SK-N-SH (cell line): Measurements from ENCODE around the gene ANKRD11. TPM values are rescaled to one million over a fixed set of nuclear protein-coding genes. Genes with fewer than 3 reads are reported as not detected.

ENCODE experiments used
- CTCF ChIA-PET: fragments of 300-600, 350-600 bp; formaldehyde crosslinking; extraction: SDS; loops from one replicate; lab custom pipeline; 2021; lab: Yijun Ruan, JAX
- POLR2A ChIA-PET: fragments of 350-600 bp; sonication (Branson Sonifier 250); formaldehyde crosslinking; extraction: SDS; loops from one replicate; lab custom pipeline; 2020; ENCODE audit warnings: antibody characterized with exemption, inconsistent platforms; lab: Yijun Ruan, JAX
- DNase-seq: peaks from one replicate; pipeline ENCODE4 v3.0.0; 2012
- H2AFZ ChIP-seq: fragments of 200-600 bp; sonication (generic); 2 replicates; pipeline ENCODE4 v1.8.1; 2016; ENCODE audit warnings: antibody characterized with exemption, mild to moderate bottlenecking, low read depth
- H3F3A ChIP-seq: fragments of 200-600 bp; sonication (generic); replicated peaks from 2 replicates; pipeline ENCODE3; 2016; ENCODE audit warnings: antibody characterized with exemption, mild to moderate bottlenecking; ENCODE audit not compliant: insufficient read depth
- H3K27ac ChIP-seq, 2 experiments: fragments of 200-500 bp in 1 of 2; fragments of 200-600 bp in 1 of 2; sonication (Bioruptor generic) in 1 of 2; sonication (generic), shearing (Covaris generic) in 1 of 2; 2 replicates each; pipeline versions ENCODE4 v1.5.1 to v1.6.1; 2014 to 2016; ENCODE audit warnings: low read depth in 2 of 2, inconsistent platforms in 1 of 2, low read length in 1 of 2, mild to moderate bottlenecking in 1 of 2, mixed read lengths in 1 of 2
- H3K27me3 ChIP-seq: fragments of 200-600 bp; sonication (generic), shearing (Covaris generic); 2 replicates; pipeline ENCODE4 v1.6.1; 2016; ENCODE audit warnings: mixed run types; ENCODE audit not compliant: insufficient read depth
- H3K36me3 ChIP-seq, 2 experiments: fragments of 200-500 bp in 1 of 2; fragments of 200-600 bp in 1 of 2; sonication (Bioruptor generic) in 1 of 2; sonication (generic) in 1 of 2; replicated peaks in 1 of 2; 2 replicates each; pipeline versions ENCODE3 to v1.5.1; 2014 to 2016; ENCODE audit warnings: low read length in 1 of 2, mild to moderate bottlenecking in 1 of 2; ENCODE audit not compliant: insufficient read depth in 2 of 2, control insufficient read depth in 1 of 2
- H3K4me1 ChIP-seq, 2 experiments: fragments of 200-500 bp in 1 of 2; fragments of 200-600 bp in 1 of 2; sonication (Bioruptor generic) in 1 of 2; sonication (generic), shearing (Covaris generic) in 1 of 2; 2 replicates each; pipeline versions ENCODE4 v1.5.1 to v1.6.1; 2014 to 2016; ENCODE audit warnings: low read depth in 1 of 2, low read length in 1 of 2, mixed run types in 1 of 2; ENCODE audit not compliant: insufficient read depth in 2 of 2, control insufficient read depth in 1 of 2
- H3K4me2 ChIP-seq: fragments of 200-600 bp; sonication (generic), shearing (Covaris generic); 2 replicates; pipeline ENCODE4 v1.6.1; 2017; ENCODE audit warnings: mixed run types
- H3K4me3 ChIP-seq, 2 experiments: fragments of 200-500 bp in 1 of 2; fragments of 200-600 bp in 1 of 2; sonication (Bioruptor generic) in 1 of 2; sonication (generic), shearing (Covaris generic) in 1 of 2; 2 replicates each; pipeline versions ENCODE4 v1.5.1 to v1.8.1; 2014 to 2016; ENCODE audit warnings: low read depth in 2 of 2, inconsistent platforms in 1 of 2, low read length in 1 of 2, mild to moderate bottlenecking in 1 of 2, mixed read lengths in 1 of 2, moderate library complexity in 1 of 2
- H3K79me2 ChIP-seq: fragments of 200-600 bp; sonication (generic); 2 replicates; pipeline ENCODE4 v1.8.1; 2017; ENCODE audit warnings: mild to moderate bottlenecking; ENCODE audit not compliant: insufficient read depth
- H3K9ac ChIP-seq: fragments of 200-600 bp; sonication (generic); 2 replicates; pipeline ENCODE4 v1.6.1; 2017; ENCODE audit warnings: mixed run types
- H3K9me2 ChIP-seq: fragments of 200-600 bp; sonication (generic); 2 replicates; pipeline ENCODE4 v1.6.1; 2017; ENCODE audit warnings: mixed run types
- H3K9me3 ChIP-seq: fragments of 200-600 bp; sonication (generic); 2 replicates; pipeline ENCODE4 v1.6.1; 2017; ENCODE audit warnings: mixed run types, mild to moderate bottlenecking, moderate library complexity
- H4K20me1 ChIP-seq: fragments of 200-600 bp; sonication (generic); 2 replicates; pipeline ENCODE4 v1.6.1; 2017; ENCODE audit warnings: mild to moderate bottlenecking, mixed run types; ENCODE audit not compliant: insufficient read depth
- EZH2phosphoT487 ChIP-seq: fragments of 200-600 bp; sonication (generic); IDR thresholded peaks from 2 replicates; pipeline ENCODE4 v1.6.1; 2017; ENCODE audit warnings: low read depth, mixed run types, mild to moderate bottlenecking, antibody characterized with exemption, moderate library complexity, borderline replicate concordance
- MXI1 ChIP-seq: IDR thresholded peaks from 2 replicates; pipeline ENCODE4 v1.6.1; 2012; ENCODE audit warnings: mild to moderate bottlenecking, low read depth, low read length, improper control_type of control experiment
- NRF1 ChIP-seq: IDR thresholded peaks from 2 replicates; pipeline ENCODE4 v1.6.1; 2012; ENCODE audit warnings: low read depth, mild to moderate bottlenecking, low read length
- REST ChIP-seq: IDR thresholded peaks from 2 replicates; pipeline ENCODE4 v1.6.1; 2012; ENCODE audit warnings: mild to moderate bottlenecking, low read depth, low read length, moderate library complexity
- RFX5 ChIP-seq: IDR thresholded peaks from 2 replicates; pipeline ENCODE4 v1.6.1; 2012; ENCODE audit warnings: mild to moderate bottlenecking, improper control_type of control experiment, low read length
- RXRA ChIP-seq: IDR thresholded peaks from 2 replicates; pipeline ENCODE4 v1.4.0; 2012; ENCODE audit warnings: low read depth, mild to moderate bottlenecking, borderline replicate concordance
- WGBS: methylation state at CpG from one replicate; pipeline ENCODE4 v1.1.6; 2017; ENCODE audit warnings: low lambda C conversion rate; 5-methylcytosine and 5-hydroxymethylcytosine counted together
- polyA plus RNA-seq, 3 experiments: library from polyadenylated mRNA; depleted of rRNA; stranded (reverse); fragments of >200 nt; gene quantifications; 2 replicates each; pipeline ENCODE4 v1.2.3, GENCODE V29; 2012
- TF ChIP-seq, protein P1 (sequence below): fragments of 200-600 bp; sonication (generic); IDR thresholded peaks from 2 replicates; pipeline ENCODE4 v1.6.1; 2017; ENCODE audit warnings: antibody characterized with exemption, mild to moderate bottlenecking, moderate library complexity
- TF ChIP-seq, protein P2 (sequence below): fragments of 150-350 bp; IDR thresholded peaks from 2 replicates; pipeline ENCODE4 v1.6.1; 2017; ENCODE audit warnings: antibody characterized with exemption, low read length, low read depth, borderline replicate concordance
- TF ChIP-seq, protein P3 (sequence below): IDR thresholded peaks from 2 replicates; pipeline ENCODE4 v1.4.0; 2012; ENCODE audit warnings: low read depth
- TF ChIP-seq, protein P4 (sequence below): IDR thresholded peaks from 2 replicates; pipeline ENCODE4; 2012

Gene ANKRD11
- polyA plus RNA-seq, 1 of the 3 experiments (the other 2 are of a cell fraction), result 50.2 TPM

- H3K27me3 ChIP-seq, result no peaks in the 10 kb centered on the region
- H3K9me2 ChIP-seq, result no peaks in the 10 kb centered on the region
- no peaks in the 10 kb centered on the region for H3K9me3 ChIP-seq
- H3K36me3 ChIP-seq, result no peaks in the 10 kb centered on the region
- ChIA-PET CTCF (interaction anchor here (0.8 to 1.3 kb wide), 4 partner anchors 16 to 318 kb away, joined by 3 to 4 read pairs (median 4); no protein-coding TSS in a partner anchor), POLR2A (interaction anchor here (0.7 to 1.5 kb wide), 3 partner anchors 30 to 261 kb away, joined by 3 to 8 read pairs (median 6); partner anchors contain the start of genes SPG7 and ZNF778)
- WGBS, result 6% methylated on average over 24 of the region's 78 CpGs
- DNase-seq, result peak; percentile 100
- peak overlapping the region; percentile 32 to 66; a peak in 3 of 4 replicates for H3K27ac ChIP-seq
- TF ChIP-seq REST (no peak), EZH2phosphoT487 (no peak), RXRA (no peak), NRF1 (peak; percentile 69), RFX5 (no peak), MXI1 (peak; percentile 60)
- TF ChIP-seq, protein P1, sequence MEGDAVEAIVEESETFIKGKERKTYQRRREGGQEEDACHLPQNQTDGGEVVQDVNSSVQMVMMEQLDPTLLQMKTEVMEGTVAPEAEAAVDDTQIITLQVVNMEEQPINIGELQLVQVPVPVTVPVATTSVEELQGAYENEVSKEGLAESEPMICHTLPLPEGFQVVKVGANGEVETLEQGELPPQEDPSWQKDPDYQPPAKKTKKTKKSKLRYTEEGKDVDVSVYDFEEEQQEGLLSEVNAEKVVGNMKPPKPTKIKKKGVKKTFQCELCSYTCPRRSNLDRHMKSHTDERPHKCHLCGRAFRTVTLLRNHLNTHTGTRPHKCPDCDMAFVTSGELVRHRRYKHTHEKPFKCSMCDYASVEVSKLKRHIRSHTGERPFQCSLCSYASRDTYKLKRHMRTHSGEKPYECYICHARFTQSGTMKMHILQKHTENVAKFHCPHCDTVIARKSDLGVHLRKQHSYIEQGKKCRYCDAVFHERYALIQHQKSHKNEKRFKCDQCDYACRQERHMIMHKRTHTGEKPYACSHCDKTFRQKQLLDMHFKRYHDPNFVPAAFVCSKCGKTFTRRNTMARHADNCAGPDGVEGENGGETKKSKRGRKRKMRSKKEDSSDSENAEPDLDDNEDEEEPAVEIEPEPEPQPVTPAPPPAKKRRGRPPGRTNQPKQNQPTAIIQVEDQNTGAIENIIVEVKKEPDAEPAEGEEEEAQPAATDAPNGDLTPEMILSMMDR, result no peak
- TF ChIP-seq, protein P2, sequence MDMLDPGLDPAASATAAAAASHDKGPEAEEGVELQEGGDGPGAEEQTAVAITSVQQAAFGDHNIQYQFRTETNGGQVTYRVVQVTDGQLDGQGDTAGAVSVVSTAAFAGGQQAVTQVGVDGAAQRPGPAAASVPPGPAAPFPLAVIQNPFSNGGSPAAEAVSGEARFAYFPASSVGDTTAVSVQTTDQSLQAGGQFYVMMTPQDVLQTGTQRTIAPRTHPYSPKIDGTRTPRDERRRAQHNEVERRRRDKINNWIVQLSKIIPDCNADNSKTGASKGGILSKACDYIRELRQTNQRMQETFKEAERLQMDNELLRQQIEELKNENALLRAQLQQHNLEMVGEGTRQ, result no peak
- TF ChIP-seq, protein P3, sequence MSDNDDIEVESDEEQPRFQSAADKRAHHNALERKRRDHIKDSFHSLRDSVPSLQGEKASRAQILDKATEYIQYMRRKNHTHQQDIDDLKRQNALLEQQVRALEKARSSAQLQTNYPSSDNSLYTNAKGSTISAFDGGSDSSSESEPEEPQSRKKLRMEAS, result peak; percentile 76
- TF ChIP-seq, protein P4, sequence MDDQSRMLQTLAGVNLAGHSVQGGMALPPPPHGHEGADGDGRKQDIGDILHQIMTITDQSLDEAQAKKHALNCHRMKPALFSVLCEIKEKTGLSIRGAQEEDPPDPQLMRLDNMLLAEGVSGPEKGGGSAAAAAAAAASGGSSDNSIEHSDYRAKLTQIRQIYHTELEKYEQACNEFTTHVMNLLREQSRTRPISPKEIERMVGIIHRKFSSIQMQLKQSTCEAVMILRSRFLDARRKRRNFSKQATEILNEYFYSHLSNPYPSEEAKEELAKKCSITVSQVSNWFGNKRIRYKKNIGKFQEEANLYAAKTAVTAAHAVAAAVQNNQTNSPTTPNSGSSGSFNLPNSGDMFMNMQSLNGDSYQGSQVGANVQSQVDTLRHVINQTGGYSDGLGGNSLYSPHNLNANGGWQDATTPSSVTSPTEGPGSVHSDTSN, result peak; percentile 1; the same call in 1 of the 2 replicates
- no peaks in the 10 kb centered on the region for H4K20me1 ChIP-seq
- no peaks in the 10 kb centered on the region for H3F3A ChIP-seq
- H3K4me1 ChIP-seq, result peaks cover 0 to 4% of the 10 kb centered on the region in 2 experiments; a peak in 2 of 4 replicates
- peak overlapping the region; percentile 94 for H3K4me2 ChIP-seq
- H2AFZ ChIP-seq, result peak overlapping the region; percentile 59; the same call in 1 of the 2 replicates
- peak overlapping the region; percentile 52 to 60 for H3K4me3 ChIP-seq
- H3K79me2 ChIP-seq, result 0 out of 2 replicates have a peak, but pooled peaks cover 3% of the 10 kb centered on the region
- peak overlapping the region; percentile 61 for H3K9ac ChIP-seq
Measured at GRCh38 chr16:89246903-89247733, 243.2 kb downstream of the ANKRD11 start.
